K562 (cell line): ENCODE results near the gene IPO11. TPM values are rescaled to one million over a fixed set of nuclear protein-coding genes. Genes with fewer than 3 reads are reported as not detected.

ENCODE experiments used
- ATAC-seq: fragments of 200-7000 bp; cut with Tn5 transposase; 3 replicates; pipeline ENCODE4 v1.9.1; 2020; ENCODE audit warnings: moderate library complexity
- BruUV-seq: library from RNA; stranded (reverse); fragments of 400-500 nt; replicated peaks from 2 replicates; lab custom pipeline; 2021; lab: Mats Ljungman, UMichigan
- CTCF ChIA-PET: fragments of 300-600 bp; formaldehyde crosslinking; extraction: SDS; loops from one replicate; lab custom pipeline; 2021; ENCODE audit warnings: low intra/inter-chr PET ratio; lab: Yijun Ruan, JAX
- POLR2A ChIA-PET: fragments of 300-600, 350-650 bp; sonication (Branson Sonifier 250); formaldehyde crosslinking; extraction: SDS; loops from one replicate; lab custom pipeline; 2021; ENCODE audit warnings: antibody characterized with exemption, inconsistent platforms; lab: Yijun Ruan, JAX
- DNase-seq, 4 experiments: peaks; one replicate each; pipeline versions ENCODE4 v3.0.0 to v3.0.0-alpha.2; 2011 to 2018; ENCODE audit warnings: low spot score in 3 of 4, mixed read lengths in 3 of 4; ENCODE audit errors: extremely low read depth in 1 of 4
- FAIRE-seq: peaks from 2 replicates; lab custom pipeline; 2011; peaks lifted over from hg19 to GRCh38; lab: Jason Lieb, UNC
- H2AFZ ChIP-seq: 2 replicates; pipeline ENCODE4 v1.6.0; 2011; ENCODE audit warnings: low read depth, low read length, control low read depth, inconsistent platforms
- H3K27ac ChIP-seq: fragments of 200-600 bp; 3 replicates; pipeline ENCODE4 v1.8.0; 2011; ENCODE audit warnings: low read depth, mild to moderate bottlenecking, control low read depth, inconsistent platforms, low read length, moderate library complexity, mixed read lengths; ENCODE audit errors: extremely low read depth
- H3K27me3 ChIP-seq, 2 experiments: fragments of 300-600 bp in 1 of 2; 2 replicates in 1 of 2; 3 replicates in 1 of 2; pipeline versions ENCODE4 v1.6.0 to v1.8.0; 2011; ENCODE audit warnings: inconsistent platforms in 2 of 2, low read length in 2 of 2, mild to moderate bottlenecking in 1 of 2, mixed read lengths in 1 of 2, moderate library complexity in 1 of 2; ENCODE audit not compliant: control insufficient read depth in 2 of 2, insufficient read depth in 2 of 2
- H3K36me3 ChIP-seq: fragments of 300-600 bp; 3 replicates; pipeline ENCODE4 v1.8.0; 2011; ENCODE audit warnings: mild to moderate bottlenecking, low read length, inconsistent platforms; ENCODE audit not compliant: control insufficient read depth, insufficient read depth
- H3K4me1 ChIP-seq, 2 experiments: fragments of 200-600 bp in 1 of 2; replicated peaks in 1 of 2; 2 replicates in 1 of 2; 3 replicates in 1 of 2; pipeline versions ENCODE4 v1.5.1 to v1.8.0; 2011; ENCODE audit warnings: inconsistent platforms in 2 of 2, low read length in 2 of 2, mild to moderate bottlenecking in 1 of 2, mixed read lengths in 1 of 2, moderate library complexity in 1 of 2; ENCODE audit not compliant: control insufficient read depth in 2 of 2, insufficient read depth in 2 of 2
- H3K4me2 ChIP-seq: 2 replicates; pipeline ENCODE4 v1.6.1; 2011; ENCODE audit warnings: low read length, control low read depth, inconsistent platforms, mixed read lengths; ENCODE audit not compliant: insufficient read depth
- H3K4me3 ChIP-seq: fragments of 200-600 bp; sonication (generic), shearing (Covaris generic); 2 replicates; pipeline ENCODE4 v1.5.1; 2016; ENCODE audit warnings: control low read depth, inconsistent platforms
- H3K79me2 ChIP-seq: fragments of 200-600 bp; 3 replicates; pipeline ENCODE4 v1.8.0; 2011; ENCODE audit warnings: low read length, inconsistent platforms; ENCODE audit not compliant: control insufficient read depth, insufficient read depth
- H3K9ac ChIP-seq, 2 experiments: 2 replicates each; pipeline versions ENCODE4 v1.6.0 to v1.6.1; 2011; ENCODE audit warnings: low read depth in 2 of 2, low read length in 2 of 2, control low read depth in 1 of 2, inconsistent platforms in 1 of 2, mild to moderate bottlenecking in 1 of 2, mixed read lengths in 1 of 2; ENCODE audit not compliant: insufficient read depth in 1 of 2
- H3K9me1 ChIP-seq: one replicate; pipeline ENCODE4 v1.6.0; 2011; ENCODE audit warnings: inconsistent platforms, mild to moderate bottlenecking, low read length, moderate library complexity; ENCODE audit not compliant: control insufficient read depth, insufficient read depth
- H3K9me3 ChIP-seq: replicated peaks from 2 replicates; pipeline ENCODE4 v1.5.1; 2011; ENCODE audit warnings: low read depth, low read length, inconsistent platforms; ENCODE audit not compliant: control insufficient read depth, insufficient read depth
- H4K20me1 ChIP-seq: replicated peaks from 2 replicates; pipeline ENCODE4 v1.6.1; 2011; ENCODE audit warnings: low read length, inconsistent platforms, mixed read lengths; ENCODE audit not compliant: control insufficient read depth, insufficient read depth
- EGR1 ChIP-seq: fragments of 450-650 bp; conservative IDR thresholded peaks from 2 replicates; pipeline ENCODE4 v1.6.1; 2017; ENCODE audit warnings: mild to moderate bottlenecking
- FIP1L1 ChIP-seq: fragments of 200-400 bp; formaldehyde crosslinking; IDR thresholded peaks from 2 replicates; pipeline ENCODE4 v1.6.1; 2018; ENCODE audit warnings: mild to moderate bottlenecking, low read depth, low read length; ENCODE audit not compliant: poor library complexity, severe bottlenecking
- FOXA1 ChIP-seq: fragments of 450-650 bp; IDR thresholded peaks from 2 replicates; pipeline ENCODE4 v1.6.1; 2016; ENCODE audit warnings: mild to moderate bottlenecking, borderline replicate concordance
- HLTF ChIP-seq: fragments of 450-650 bp; IDR thresholded peaks from 2 replicates; pipeline ENCODE4 v1.6.1; 2016
- HMGN3 ChIP-seq: IDR thresholded peaks from 2 replicates; pipeline ENCODE4 v1.6.1; 2011; ENCODE audit warnings: borderline replicate concordance, low read depth, mild to moderate bottlenecking, mixed read lengths, low read length; ENCODE audit not compliant: insufficient read length; ENCODE audit errors: extremely low read depth
- MIER1 ChIP-seq: fragments of 450-650 bp; IDR thresholded peaks from 2 replicates; pipeline ENCODE4 v1.6.1; 2016; ENCODE audit warnings: antibody characterized with exemption, mild to moderate bottlenecking, low read depth
- PHF8 ChIP-seq: fragments of 200-600 bp; sonication (generic); IDR thresholded peaks from 2 replicates; pipeline ENCODE4 v1.6.1; 2012; ENCODE audit warnings: mixed run types, mild to moderate bottlenecking, inconsistent platforms, low read length, moderate library complexity, borderline replicate concordance
- SREBF2 ChIP-seq: sonication (generic); formaldehyde crosslinking; IDR thresholded peaks from 2 replicates; pipeline ENCODE4 v1.4.0; 2020; ENCODE audit warnings: mild to moderate bottlenecking, missing genetic modification reagents
- ZNF121 ChIP-seq: sonication (generic); formaldehyde crosslinking; conservative IDR thresholded peaks from 2 replicates; pipeline ENCODE4 v1.8.0; 2022; ENCODE audit warnings: missing genetic modification reagents
- ZNF239 ChIP-seq: fragments of 250-450 bp; sonication (Bioruptor Pico); IDR thresholded peaks from 2 replicates; pipeline ENCODE4 v1.4.0; 2020; ENCODE audit warnings: mild to moderate bottlenecking
- ZNF253 ChIP-seq: fragments of 250-450 bp; sonication (Bioruptor Pico); conservative IDR thresholded peaks from 2 replicates; pipeline ENCODE4 v1.6.1; 2021; ENCODE audit warnings: mild to moderate bottlenecking
- ZNF584 ChIP-seq: fragments of 200-800 bp; sonication (Bioruptor generic); IDR thresholded peaks from 2 replicates; pipeline ENCODE4 v1.6.1; 2016; ENCODE audit warnings: low read depth, mild to moderate bottlenecking, missing genetic modification characterization, missing compliant biosample characterization
- ZNF785 ChIP-seq: fragments of 250-450 bp; sonication (Bioruptor Pico); IDR thresholded peaks from 2 replicates; pipeline ENCODE4 v1.4.0; 2020; ENCODE audit warnings: mild to moderate bottlenecking
- WGBS: fragments of 100-300 bp; shearing (Covaris generic); methylation state at CpG from one replicate; pipeline ENCODE4 v1.1.6; 2016; ENCODE audit warnings: low coverage, mixed read lengths; ENCODE audit not compliant: insufficient coverage; ENCODE audit errors: missing lambda C conversion rate; 5-methylcytosine and 5-hydroxymethylcytosine counted together
- in situ Hi-C: fragments of 300-500 bp; cut with MboI; formaldehyde crosslinking; loops from 4 replicates; pipeline ENCODE4 v1.15.0; 2018; ENCODE audit warnings: inconsistent platforms, mixed read lengths
- intact Hi-C: fragments of 100-400 bp; cut with micrococcal nuclease; formaldehyde crosslinking; loops from 2 replicates; pipeline ENCODE4 v1.14.2; 2022
- polyA plus RNA-seq, 8 experiments: library from polyadenylated mRNA; depleted of rRNA in 4 of 8; stranded (reverse) in 5 of 8; unstranded in 3 of 8; fragments of >200 nt; fragmentation: Nextera tagmentation in 2 of 8; fragmentation: Illumina TruSeq in 1 of 8; extraction: Ambion mirVana in 2 of 8; extraction: Trizol in 1 of 8; gene quantifications; 2 replicates each; pipeline versions ENCODE4 v1.2.1 to v1.2.3, GENCODE V29; 2011 to 2014; ENCODE audit warnings: inconsistent platforms in 1 of 8, missing spikeins in 1 of 8
- total RNA-seq, 7 experiments: library from RNA; depleted of rRNA in 6 of 7; stranded (reverse); fragments of >200 nt in 6 of 7; fragmentation: Illumina TruSeq in 2 of 7; extraction: Trizol in 2 of 7; gene quantifications; 2 replicates each; pipeline versions ENCODE4 v1.2.1 to v1.2.3, GENCODE V29; 2011 to 2021; ENCODE audit warnings: low replicate concordance in 1 of 7
- TF ChIP-seq, protein P1 (sequence below): fragments of 250-450 bp; sonication (Bioruptor Pico); IDR thresholded peaks from 2 replicates; pipeline ENCODE4 v1.8.0; 2022; ENCODE audit warnings: inconsistent platforms
- TF ChIP-seq, protein P2 (sequence below): sonication (generic); formaldehyde crosslinking; IDR thresholded peaks from 2 replicates; pipeline ENCODE4 v1.8.1; 2023; ENCODE audit warnings: mild to moderate bottlenecking, missing genetic modification reagents
- TF ChIP-seq, protein P3 (sequence below): fragments of 450-650 bp; IDR thresholded peaks from 2 replicates; pipeline ENCODE4 v1.6.1; 2016

IPO11 gene
- total and polyA plus RNA-seq, 9 of the 15 experiments (the other 6 are each of a cell fraction or from before 2014, with no cell fraction given) = 38.7 to 96.0 (median 70.9) TPM

DNA sequence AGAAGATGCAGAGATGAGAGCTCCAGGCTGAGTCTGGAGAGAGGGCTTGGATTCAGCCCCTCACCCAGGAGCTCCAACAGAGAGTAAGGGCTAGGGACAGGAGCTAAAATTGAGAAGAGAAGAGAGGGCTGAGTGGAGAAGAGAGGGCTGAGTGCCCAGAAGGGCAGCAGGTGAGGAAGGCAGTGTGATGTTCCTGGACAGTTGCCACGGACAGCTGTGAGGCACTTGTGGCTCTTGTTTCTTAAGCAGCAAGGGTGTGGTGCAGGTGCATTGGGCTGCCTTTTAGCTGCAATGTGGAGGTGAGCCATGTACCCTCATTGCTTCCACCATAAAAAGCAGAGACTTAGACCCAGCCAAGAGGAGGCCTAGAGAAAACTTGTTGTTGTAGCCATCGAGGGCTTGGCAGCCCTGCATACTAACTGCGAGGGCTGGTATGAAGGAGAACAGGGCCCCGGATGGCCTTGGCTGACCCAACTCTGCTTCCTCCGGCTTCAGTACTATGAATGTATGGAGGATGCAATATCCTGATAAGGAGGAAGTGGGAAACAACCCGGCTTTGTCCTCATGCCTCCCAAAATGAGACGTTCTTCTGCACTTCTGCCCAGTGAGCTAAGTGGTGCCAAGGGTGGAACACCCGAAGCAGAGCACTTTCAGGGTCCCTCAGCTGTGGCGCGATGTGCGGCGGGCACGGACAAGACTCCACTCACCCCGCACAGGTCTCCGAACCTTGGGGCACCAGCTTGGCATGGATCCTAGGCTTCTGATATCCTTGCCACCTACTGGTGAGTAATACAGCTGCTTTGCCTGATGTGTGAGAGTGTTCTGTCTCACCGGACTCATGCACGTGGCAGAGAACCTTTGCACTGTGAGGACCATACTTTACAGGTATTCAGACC is 231.2 kb downstream of the IPO11 start (continued):
- TF ChIP-seq, protein P1, sequence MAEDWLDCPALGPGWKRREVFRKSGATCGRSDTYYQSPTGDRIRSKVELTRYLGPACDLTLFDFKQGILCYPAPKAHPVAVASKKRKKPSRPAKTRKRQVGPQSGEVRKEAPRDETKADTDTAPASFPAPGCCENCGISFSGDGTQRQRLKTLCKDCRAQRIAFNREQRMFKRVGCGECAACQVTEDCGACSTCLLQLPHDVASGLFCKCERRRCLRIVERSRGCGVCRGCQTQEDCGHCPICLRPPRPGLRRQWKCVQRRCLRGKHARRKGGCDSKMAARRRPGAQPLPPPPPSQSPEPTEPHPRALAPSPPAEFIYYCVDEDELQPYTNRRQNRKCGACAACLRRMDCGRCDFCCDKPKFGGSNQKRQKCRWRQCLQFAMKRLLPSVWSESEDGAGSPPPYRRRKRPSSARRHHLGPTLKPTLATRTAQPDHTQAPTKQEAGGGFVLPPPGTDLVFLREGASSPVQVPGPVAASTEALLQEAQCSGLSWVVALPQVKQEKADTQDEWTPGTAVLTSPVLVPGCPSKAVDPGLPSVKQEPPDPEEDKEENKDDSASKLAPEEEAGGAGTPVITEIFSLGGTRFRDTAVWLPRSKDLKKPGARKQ (CRISPR knock-in tag) = no peak
- no peak for TF ChIP-seq FOXA1
- TF ChIP-seq, protein P2, sequence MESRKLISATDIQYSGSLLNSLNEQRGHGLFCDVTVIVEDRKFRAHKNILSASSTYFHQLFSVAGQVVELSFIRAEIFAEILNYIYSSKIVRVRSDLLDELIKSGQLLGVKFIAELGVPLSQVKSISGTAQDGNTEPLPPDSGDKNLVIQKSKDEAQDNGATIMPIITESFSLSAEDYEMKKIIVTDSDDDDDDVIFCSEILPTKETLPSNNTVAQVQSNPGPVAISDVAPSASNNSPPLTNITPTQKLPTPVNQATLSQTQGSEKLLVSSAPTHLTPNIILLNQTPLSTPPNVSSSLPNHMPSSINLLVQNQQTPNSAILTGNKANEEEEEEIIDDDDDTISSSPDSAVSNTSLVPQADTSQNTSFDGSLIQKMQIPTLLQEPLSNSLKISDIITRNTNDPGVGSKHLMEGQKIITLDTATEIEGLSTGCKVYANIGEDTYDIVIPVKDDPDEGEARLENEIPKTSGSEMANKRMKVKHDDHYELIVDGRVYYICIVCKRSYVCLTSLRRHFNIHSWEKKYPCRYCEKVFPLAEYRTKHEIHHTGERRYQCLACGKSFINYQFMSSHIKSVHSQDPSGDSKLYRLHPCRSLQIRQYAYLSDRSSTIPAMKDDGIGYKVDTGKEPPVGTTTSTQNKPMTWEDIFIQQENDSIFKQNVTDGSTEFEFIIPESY (CRISPR knock-in tag) = no peak

DNA sequence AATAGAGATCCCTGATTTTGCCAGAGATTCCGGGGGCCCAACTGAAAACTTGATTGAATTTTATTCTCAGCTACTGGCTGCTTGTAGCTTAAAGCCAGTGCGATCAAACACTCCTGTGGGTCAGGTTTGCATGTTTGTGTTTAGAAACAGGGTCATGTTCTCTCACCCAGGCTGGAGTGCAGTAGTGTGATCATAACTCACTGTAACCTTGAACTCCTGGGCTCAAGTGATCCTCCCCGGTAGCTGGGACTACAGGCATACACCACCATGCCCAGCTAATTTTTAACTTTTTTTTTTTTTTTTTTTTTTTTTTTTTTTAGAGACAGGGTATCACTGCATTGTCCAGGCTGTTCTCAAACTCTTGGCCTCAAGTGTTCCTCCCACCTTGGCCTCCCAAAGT is 232.7 kb downstream of the IPO11 start:
- Histone ChIP-seq H3K9me1 (no peaks in the 10 kb centered on the region), H3K27ac (no peak overlapping the region), H3K9ac (no peak overlapping the region), H3K36me3 (no peaks in the 10 kb centered on the region), H3K79me2 (no peaks in the 10 kb centered on the region), H3K4me1 (peaks cover 0 to 2% of the 10 kb centered on the region in 2 experiments; a peak in 1 of 5 replicates), H3K9me3 (no peaks in the 10 kb centered on the region), H3K27me3 (no peaks in the 10 kb centered on the region), H4K20me1 (no peaks in the 10 kb centered on the region), H3K4me3 (no peak overlapping the region), H3K4me2 (no peak overlapping the region), H2AFZ (no peak overlapping the region)
- CTCF ChIA-PET = no interaction called here
- 72% methylated on average over 3 of the region's 3 CpGs for WGBS
- in situ Hi-C loops (no loop called here), intact Hi-C loops (no loop called here)
- BruUV-seq = no TSS peak
- FAIRE-seq (no peak), DNase-seq (no peak), ATAC-seq (no peak)
- POLR2A ChIA-PET = no interaction called here
- TF ChIP-seq FIP1L1 = no peak
- no peak for TF ChIP-seq PHF8
- no peak for TF ChIP-seq HMGN3
- TF ChIP-seq, protein P3, sequence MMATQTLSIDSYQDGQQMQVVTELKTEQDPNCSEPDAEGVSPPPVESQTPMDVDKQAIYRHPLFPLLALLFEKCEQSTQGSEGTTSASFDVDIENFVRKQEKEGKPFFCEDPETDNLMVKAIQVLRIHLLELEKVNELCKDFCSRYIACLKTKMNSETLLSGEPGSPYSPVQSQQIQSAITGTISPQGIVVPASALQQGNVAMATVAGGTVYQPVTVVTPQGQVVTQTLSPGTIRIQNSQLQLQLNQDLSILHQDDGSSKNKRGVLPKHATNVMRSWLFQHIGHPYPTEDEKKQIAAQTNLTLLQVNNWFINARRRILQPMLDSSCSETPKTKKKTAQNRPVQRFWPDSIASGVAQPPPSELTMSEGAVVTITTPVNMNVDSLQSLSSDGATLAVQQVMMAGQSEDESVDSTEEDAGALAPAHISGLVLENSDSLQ = no peak
- no peak for TF ChIP-seq ZNF239 (CRISPR knock-in tag)
- no peak for TF ChIP-seq ZNF785 (CRISPR knock-in tag)
- TF ChIP-seq HLTF = no peak
- TF ChIP-seq EGR1 = no peak
- TF ChIP-seq ZNF121 (CRISPR knock-in tag) = no peak
- TF ChIP-seq MIER1 = no peak
- TF ChIP-seq ZNF253 (CRISPR knock-in tag) = no peak
- TF ChIP-seq SREBF2 (CRISPR knock-in tag) = no peak
- no peak for TF ChIP-seq ZNF584 (CRISPR knock-in tag)
